Fibroblast of the aortic adventitia (primary cell): ENCODE measurements around the gene RUNX2. TPM values are rescaled to one million over a fixed set of nuclear protein-coding genes. Genes with fewer than 3 reads are reported as not detected.

Source experiments
- DNase-seq: peaks from one replicate; pipeline ENCODE4 v3.0.0-alpha.2; 2010; ENCODE audit warnings: low read depth
- H3K4me3 ChIP-seq: 2 replicates; pipeline ENCODE4 v1.5.1; 2011; ENCODE audit warnings: low read depth, mild to moderate bottlenecking, control low read depth, low read length, moderate library complexity
- CTCF ChIP-seq: IDR thresholded peaks from 2 replicates; pipeline ENCODE4 v1.5.1; 2011; ENCODE audit warnings: mild to moderate bottlenecking, low read length, control low read depth, inconsistent platforms; ENCODE audit not compliant: insufficient read depth
- total RNA-seq: library from RNA; depleted of rRNA; stranded (reverse); fragments of >200 nt; gene quantifications from 2 replicates; pipeline ENCODE4 v1.2.3, GENCODE V29; 2012; ENCODE audit warnings: low replicate concordance

RUNX2 gene
- total RNA-seq, 1 donor: 5.8 TPM

DNA sequence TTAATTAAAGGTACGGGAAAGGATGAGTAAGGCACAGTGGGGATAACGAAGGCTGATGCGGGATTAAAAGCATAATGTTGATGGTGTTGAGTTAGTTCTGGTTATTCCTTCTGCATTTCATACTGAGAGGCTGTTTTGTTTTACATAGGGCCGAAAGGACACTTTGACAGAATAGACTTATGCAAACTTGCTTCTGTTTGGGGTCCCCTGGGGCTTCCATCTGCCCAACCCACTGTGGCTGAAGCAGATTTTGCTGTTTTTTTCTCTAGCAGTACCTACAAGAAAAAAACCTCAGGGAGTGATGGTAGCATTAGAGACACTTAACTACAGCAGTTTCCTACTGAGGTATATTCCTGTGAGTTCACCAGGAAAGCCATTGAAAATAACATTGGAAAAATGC lies 185.7 kb downstream of the RUNX2 start:
- TF ChIP-seq CTCF: no peak
- no peak for DNase-seq
- no peak overlapping the region for H3K4me3 ChIP-seq

- no peak for TF ChIP-seq CTCF
- DNase-seq: no peak
- H3K4me3 ChIP-seq: no peak overlapping the region
Measured at GRCh38 chr6:45514454-45515230, 186.5 kb downstream of the RUNX2 start.

GRCh38 chr6:45518013-45518720 lies 190.0 kb downstream of the RUNX2 start:
- TF ChIP-seq CTCF: no peak
- no peak overlapping the region for H3K4me3 ChIP-seq
- no peak for DNase-seq

DNA sequence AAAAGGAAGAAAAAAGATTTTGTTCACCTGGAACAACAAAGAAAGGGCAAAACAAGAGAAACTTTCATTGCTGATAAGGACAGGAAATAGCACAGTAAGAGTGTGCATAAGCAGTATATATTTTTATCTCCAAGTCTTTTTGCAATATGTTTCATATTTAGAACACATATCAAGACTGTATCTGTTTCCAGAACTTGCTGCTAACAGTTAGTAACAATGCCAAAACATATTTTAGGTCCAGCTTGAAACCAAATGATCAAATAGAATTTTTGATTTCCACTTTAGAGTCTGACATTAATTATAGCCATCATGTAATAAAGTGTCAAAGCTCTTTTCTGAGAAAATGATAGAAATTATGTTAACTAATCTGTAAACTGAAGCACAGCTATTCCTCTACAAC lies 193.1 kb downstream of the RUNX2 start:
- TF ChIP-seq CTCF: no peak
- peak; percentile 43 for DNase-seq
- H3K4me3 ChIP-seq: no peak overlapping the region

DNA sequence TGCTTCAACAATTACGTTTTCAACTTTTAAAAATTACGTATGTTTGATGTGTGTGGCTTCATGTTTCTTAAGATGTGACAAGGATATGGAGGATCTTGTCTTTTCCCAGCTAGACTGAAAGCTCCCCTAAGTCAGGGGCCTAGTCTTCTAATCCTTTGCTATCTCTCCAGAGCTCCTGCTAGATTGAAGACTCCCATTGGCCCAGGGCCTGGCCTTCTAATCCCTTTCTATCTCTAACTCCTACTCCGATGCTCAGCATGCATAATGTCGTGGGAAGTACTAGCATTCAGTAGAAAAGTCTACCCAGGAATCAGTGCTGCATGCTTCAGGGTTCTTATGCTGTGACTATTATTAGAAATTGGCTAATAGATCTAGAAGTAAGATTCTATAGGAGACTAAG lies 194.4 kb downstream of the RUNX2 start:
- no peak for TF ChIP-seq CTCF
- no peak for DNase-seq
- no peak overlapping the region for H3K4me3 ChIP-seq

- no peak overlapping the region for H3K4me3 ChIP-seq
- no peak for TF ChIP-seq CTCF
- no peak for DNase-seq
Measured at GRCh38 chr6:45527210-45527609, 199.1 kb downstream of the RUNX2 start.
